SK-N-SH treated with all-trans-retinoic acid at 6 μM for 48 hours (cell line): ENCODE data around the gene UBR3.

ENCODE experiments used
- ARNTL ChIP-seq: fragments of 450-650 bp; formaldehyde crosslinking; IDR thresholded peaks from 2 replicates; pipeline ENCODE4 v1.5.0; 2020; ENCODE audit warnings: low read depth, mild to moderate bottlenecking, moderate library complexity, borderline replicate concordance
- CSDC2 ChIP-seq: fragments of 250-450 bp; sonication (Bioruptor Pico); IDR thresholded peaks from 2 replicates; pipeline ENCODE4 v1.5.0; 2020; ENCODE audit warnings: mild to moderate bottlenecking, moderate library complexity
- PATZ1 ChIP-seq: fragments of 250-450 bp; sonication (Bioruptor Pico); IDR thresholded peaks from 2 replicates; pipeline ENCODE4 v1.8.0; 2020; ENCODE audit warnings: mild to moderate bottlenecking, moderate library complexity, borderline replicate concordance
- PPARA ChIP-seq: fragments of 250-450 bp; sonication (Bioruptor Pico); IDR thresholded peaks from 2 replicates; pipeline ENCODE4 v1.5.0; 2020; ENCODE audit warnings: mild to moderate bottlenecking, borderline replicate concordance
- RARB ChIP-seq: fragments of 250-450 bp; sonication (Bioruptor Pico); IDR thresholded peaks from 2 replicates; pipeline ENCODE4 v1.8.0; 2021; ENCODE audit warnings: mild to moderate bottlenecking, moderate library complexity
- TF ChIP-seq, protein P1 (sequence below): fragments of 250-450 bp; sonication (Bioruptor Pico); IDR thresholded peaks from 2 replicates; pipeline ENCODE4 v1.8.0; 2021; ENCODE audit warnings: low read depth, mild to moderate bottlenecking, moderate library complexity, borderline replicate concordance

- TF ChIP-seq ARNTL (CRISPR knock-in tag), result no peak
- TF ChIP-seq PATZ1 (CRISPR knock-in tag), result no peak
- no peak for TF ChIP-seq RARB
- no peak for TF ChIP-seq PPARA (CRISPR knock-in tag)
- TF ChIP-seq, protein P1, sequence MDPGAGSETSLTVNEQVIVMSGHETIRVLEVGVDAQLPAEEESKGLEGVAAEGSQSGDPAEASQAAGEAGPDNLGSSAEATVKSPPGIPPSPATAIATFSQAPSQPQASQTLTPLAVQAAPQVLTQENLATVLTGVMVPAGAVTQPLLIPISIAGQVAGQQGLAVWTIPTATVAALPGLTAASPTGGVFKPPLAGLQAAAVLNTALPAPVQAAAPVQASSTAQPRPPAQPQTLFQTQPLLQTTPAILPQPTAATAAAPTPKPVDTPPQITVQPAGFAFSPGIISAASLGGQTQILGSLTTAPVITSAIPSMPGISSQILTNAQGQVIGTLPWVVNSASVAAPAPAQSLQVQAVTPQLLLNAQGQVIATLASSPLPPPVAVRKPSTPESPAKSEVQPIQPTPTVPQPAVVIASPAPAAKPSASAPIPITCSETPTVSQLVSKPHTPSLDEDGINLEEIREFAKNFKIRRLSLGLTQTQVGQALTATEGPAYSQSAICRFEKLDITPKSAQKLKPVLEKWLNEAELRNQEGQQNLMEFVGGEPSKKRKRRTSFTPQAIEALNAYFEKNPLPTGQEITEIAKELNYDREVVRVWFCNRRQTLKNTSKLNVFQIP, result no peak
- no peak for TF ChIP-seq CSDC2
Measured at GRCh38 chr2:169982929-169983328, 155.7 kb downstream of the UBR3 start.
